Midbrain (tissue), 1 donor: ENCODE measurements around the gene LRRC8E.
"Not testable (repeated sequence)": the region's sequence is repeated elsewhere in the genome, so short reads cannot be mapped to it uniquely, and the experiment has no call there.

Source experiments
- DNase-seq: peaks from one replicate; lab custom pipeline; 2025; lab: John Stamatoyannopoulos, UW

The LRRC8E gene

DNA sequence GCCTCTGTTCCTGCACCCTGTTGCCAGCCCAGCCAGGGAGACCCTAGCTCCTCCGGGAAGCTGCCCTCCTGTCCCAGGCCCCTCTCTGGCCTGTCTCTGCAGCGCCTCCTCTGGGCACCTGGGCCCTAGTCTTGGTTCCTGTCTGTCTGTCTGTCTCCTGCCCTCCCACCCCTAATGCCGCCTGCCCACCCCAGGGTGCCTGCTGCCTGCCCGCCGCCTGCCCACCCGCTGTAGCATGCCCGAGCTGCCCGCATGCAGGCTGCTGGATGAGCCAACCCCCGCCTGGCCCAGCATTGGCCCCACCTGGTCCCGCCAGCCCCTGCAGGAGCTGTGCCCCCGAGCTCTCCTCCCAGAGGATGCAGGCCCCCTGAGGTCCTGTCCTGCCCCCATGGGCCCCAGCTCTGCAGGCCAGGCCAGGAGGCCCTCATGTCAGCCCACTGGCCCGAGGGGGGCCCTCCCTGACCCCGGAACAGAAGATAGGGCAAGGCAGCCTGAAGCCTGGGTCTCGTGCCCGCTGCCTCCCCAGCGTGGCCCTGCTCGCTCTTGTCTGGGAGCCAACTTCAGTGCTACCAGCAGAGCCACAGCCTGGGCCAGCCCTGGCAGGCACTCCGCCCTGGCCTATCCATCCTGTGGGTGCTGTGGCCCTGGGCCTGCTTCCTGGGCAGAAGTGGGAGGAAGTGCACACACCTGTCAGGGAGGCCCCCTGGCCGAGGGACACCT lies 20.6 kb downstream of the LRRC8E start:
- DNase-seq: no peak

DNA sequence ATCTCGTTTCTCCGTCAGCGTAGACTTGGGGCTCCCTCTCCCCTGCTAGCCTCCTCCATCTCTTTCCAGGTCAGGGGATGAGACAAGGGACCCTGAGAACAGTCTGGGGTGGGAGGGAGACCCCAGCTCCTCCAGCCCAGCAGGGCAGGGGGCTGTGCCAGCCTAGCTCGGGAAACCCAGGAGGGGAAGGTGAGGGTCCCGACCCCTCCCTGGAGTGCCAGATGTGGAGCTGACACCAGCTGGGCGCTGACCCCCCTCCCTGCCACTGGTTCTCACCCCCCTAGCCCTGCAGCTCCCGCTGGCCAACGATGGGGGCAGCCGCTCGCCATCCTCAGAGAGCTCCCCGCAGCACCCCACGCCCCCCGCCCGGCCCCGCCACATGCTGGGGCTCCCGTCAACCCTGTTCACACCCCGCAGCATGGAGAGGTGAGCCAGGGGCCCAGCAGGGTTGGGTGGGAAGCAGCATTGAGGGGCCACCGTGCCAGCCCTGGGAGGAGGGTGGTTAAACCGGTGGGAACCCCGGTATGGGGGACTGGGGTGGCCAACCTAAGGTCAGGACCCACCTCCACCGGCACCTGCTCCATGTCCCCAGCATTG lies 21.3 kb downstream of the LRRC8E start:
- no peak for DNase-seq

- DNase-seq: no peak
Measured at GRCh38 chr19:7910321-7911161, 22.2 kb downstream of the LRRC8E start.

DNA sequence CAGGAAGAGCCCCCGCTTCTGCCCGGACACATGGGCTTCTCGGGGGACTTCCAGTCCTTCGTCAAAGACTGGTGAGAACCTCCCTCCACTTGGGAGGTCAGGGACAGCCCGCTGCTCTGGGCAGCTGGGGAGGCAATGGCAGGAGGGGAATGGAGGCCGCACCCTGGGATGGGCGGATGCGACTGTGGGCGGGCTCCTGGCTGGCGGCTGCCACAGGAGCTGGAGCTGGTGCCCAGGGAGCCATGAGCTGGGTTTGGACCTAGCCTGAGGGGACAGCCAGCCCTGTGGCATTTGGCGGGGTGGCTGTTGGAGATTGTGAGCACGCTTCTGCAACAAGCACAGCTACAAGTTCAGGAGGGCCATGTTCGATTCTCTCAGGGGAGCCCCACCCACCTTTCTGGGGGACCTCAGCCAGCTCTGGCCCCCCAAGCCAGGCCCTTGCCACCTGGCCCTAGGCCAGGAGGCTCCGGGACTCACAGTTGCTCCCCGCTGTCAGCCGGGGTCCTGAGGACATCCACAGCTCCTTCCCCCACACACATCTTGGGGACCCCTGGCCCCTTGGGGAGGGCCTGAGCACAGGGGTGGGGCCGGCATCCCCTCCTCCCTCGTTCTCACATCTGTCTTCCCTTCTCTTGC lies 23.3 kb downstream of the LRRC8E start:
- DNase-seq: no peak

DNA sequence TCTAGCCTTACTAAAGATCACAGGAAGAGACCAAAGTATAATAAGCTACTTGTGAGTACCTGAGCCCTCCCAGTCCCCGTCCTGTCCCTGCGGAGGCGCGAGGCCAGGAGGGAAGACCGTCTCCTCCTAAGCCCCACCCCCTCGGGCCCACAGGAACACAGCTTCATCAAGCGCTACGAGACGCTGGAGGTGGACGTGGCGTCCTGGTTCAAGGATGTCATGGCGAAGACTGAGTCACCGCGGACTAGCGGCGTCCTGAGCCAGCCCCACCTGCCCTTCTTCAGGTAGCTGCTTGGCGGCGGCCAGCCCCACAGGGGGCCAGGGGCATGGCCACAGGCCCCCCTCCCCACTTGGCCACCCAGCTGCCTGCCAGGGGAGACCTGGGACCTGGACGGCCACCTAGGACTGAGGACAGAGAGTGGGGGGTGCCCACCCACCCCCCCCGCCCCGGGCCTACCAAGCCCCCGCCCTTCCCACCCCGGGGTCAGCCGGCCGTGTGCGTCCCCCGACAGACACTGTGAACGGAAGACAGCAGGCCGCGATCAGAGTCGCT lies 23.9 kb downstream of the LRRC8E start:
- no peak for DNase-seq

- no peak for DNase-seq
Measured at GRCh38 chr19:7912697-7913564, 24.6 kb downstream of the LRRC8E start.

DNA sequence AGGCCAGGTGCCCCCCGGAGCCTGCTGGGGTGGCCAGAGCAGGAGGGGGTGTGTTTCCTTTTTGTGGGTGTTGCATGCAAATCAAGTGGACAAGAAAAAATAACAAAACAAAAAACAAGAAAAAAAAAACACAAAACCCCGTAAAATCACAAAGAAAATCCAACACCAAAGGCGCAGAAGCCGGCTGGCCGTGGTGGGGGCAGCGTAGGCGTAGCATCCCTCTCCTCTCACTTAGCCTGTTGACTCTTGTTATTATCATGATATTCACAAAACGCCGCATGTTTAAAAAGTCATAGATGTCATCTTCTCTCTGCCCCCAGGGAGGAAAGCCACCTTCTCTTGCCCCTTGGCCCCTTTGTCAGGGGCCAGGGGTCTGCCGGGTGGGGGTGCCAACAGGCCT lies 25.3 kb downstream of the LRRC8E start:
- DNase-seq: no peak

GRCh38 chr19:7914099-7914498 lies 25.8 kb downstream of the LRRC8E start:
- no peak for DNase-seq

DNA sequence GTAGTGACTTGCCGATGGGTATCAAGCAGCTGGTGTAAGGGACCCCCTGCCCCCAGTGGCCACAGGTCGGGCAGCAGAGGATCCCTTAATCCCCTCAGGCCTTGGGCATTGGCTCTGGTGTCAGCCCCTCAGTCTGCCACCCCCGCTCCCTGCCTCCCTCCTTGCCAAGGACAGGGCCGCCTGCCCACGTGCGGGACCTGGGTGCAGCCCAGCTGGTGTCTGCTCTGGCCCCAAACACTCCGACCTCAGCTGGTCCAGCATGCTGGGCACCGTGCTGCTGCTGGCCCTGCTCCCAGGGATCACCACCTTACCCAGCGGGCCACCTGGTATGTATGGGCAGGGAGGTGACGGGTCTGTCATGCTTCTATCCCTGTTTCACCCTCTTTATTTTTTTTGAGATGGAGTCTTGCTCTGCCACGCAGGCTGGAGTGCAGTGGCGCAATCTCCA lies 26.3 kb downstream of the LRRC8E start, which contains the start of gene TGFBR3L:
TGFBR3L (plus strand) TSS at position 233 of the 448 bp plus-strand sequence.
- DNase-seq: no peak

- DNase-seq: no peak
Measured at GRCh38 chr19:7915250-7916102, 27.2 kb downstream of the LRRC8E start.

DNA sequence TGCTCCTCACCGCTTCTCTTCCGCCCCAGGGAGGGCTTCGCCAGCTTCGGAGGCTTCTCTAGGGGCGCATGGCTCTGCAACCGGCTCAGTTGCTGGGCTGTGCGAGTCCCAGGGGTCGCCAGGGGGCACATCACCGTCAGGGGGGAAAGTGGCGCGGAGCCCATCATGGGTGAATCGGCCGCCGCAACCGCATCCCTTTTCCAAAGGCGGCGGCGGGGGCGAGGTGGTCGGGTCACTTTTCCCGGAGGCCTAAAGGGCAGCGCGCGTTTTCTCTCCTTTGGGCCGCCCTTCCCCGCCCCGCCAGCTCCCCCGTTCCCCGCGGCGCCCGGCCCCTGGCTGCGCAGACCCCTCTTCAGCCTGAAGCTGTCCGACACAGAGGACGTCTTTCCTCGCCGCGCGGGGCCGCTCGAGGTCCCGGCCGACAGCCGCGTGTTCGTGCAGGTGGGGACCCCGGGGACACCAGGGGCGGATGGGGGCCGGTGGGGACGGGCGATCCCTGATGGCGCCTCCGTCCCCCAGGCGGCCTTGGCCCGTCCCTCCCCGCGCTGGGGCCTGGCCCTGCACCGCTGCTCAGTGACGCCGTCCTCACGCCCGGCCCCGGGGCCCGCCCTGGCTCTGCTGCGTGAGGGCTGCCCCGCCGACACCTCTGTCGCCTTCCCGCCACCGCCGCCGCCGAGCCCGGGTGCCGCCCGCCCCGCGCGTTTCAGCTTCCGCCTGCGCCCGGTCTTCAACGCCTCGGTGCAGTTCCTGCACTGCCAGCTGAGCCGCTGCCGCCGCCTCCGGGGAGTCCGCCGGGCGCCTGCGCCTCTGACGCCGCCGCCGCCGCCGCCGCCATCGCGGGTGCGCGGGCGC lies 28.0 kb downstream of the LRRC8E start:
- DNase-seq: no peak

- no peak for DNase-seq
Measured at GRCh38 chr19:7916955-7917266, 28.6 kb downstream of the LRRC8E start.

- peak; percentile 11 for DNase-seq
Measured at GRCh38 chr19:7917267-7918061, 29.2 kb downstream of the LRRC8E start.

DNA sequence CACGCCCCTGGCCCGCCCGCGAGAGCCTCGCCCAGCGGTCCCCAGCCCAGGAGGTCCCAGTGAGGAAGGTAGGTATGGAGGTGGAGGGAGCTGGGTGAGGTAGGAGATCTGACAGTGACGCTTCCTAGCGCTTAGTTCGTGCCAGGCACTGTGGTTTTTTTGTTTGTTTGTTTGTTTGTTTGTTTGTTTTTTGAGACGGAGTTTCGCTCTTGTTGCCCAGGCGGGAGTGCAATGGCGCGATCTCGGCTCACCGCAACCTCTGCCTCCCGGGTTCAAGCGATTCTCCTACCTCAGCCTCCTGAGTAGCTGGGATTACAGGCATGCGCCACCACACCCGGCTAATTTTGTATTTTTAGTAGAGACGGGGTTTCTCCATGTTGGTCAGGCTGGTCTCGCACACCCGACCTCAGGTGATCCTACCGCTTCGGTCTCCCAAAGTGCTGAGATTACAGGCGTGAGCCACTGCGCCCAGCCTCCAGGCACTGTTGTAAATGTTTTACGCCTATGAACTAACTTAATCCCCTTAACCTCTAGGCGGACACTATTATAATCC lies 29.8 kb downstream of the LRRC8E start:
- DNase-seq: not testable (repeated sequence)

DNA sequence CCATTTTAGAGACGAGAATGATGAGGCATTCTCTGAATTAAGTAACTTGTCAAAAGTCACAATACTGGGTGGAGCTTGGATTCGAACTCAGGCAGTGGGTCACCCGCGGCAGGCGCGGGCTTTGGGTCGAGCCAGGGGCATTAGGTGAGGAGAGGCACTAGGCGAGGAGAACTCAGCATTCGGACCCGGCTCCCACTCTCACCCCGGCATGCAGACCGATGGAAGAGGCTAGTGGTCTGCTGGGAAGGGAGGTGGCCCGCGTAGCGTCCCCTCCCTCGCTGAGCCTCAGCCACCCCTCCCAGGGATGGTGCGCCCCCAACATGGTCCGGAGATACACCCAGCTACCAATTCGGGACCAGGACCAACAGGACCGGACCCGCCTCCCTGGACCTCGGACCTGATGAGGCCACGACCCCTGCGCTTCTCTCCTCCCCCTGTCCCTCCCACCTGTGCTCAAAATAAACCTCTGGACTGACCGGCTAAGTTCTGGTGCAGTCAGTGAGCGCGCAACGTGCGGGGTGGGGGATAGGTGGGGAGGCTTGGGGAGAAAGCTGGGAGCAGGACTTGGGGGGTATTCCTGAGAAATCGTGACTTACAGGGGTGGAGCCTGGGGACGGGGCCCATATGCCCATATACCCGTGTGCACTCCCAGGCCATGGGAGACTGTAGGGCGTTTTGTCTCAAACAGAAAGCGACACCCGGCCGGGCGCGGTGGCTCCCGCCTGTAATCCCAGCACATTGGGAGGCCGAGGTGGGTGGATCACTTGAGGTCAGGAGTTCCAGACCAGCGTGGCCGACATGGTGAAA lies 30.5 kb downstream of the LRRC8E start:
- no peak for DNase-seq

GRCh38 chr19:7919610-7920518 lies 31.6 kb downstream of the LRRC8E start, which contains the start of gene SNAPC2:
SNAPC2 (plus strand) TSS chr19:7920338; CDS start chr19:7920367, 29 bp downstream.
- peak; percentile 90 for DNase-seq
